Uterus (tissue), 2 donors: ENCODE measurements around the gene TIGAR.

Experiments
- POLR2A ChIP-seq, 2 donors: fragments of 450-650 bp; IDR thresholded peaks; one replicate each; pipeline ENCODE4 v1.6.1; 2016; ENCODE audit warnings: antibody characterized with exemption in 2 of 2, mild to moderate bottlenecking in 1 of 2, moderate library complexity in 1 of 2
- TF ChIP-seq, protein P1 (sequence below), 4 experiments: fragments of 200-600 bp in 2 of 4; fragments of 450-650 bp in 2 of 4; sonication (generic) in 2 of 4; IDR thresholded peaks; one replicate each; pipeline ENCODE4 v1.5.1; 2016 to 2019; ENCODE audit warnings: antibody characterized with exemption in 4 of 4, mild to moderate bottlenecking in 2 of 4, moderate library complexity in 1 of 4

DNA sequence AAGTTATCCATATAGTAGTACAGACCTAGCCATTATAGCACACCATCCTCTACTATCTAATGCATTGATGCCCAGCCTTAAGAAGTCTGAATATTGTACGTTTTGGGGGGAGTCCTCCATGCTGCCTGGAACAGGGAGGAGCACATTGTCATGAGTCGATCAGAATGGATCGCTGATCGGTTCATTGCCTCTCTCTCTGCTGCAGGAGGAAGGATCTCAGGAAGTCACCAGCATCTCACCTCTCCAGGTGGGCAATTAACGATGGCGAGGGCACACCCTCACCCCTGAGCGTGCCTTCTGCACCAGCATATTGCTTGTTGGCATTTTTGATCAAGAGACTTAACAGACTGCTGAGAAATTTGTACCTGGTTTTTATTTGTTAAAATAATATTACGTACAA is 35.9 kb upstream of the TIGAR start:
- TF ChIP-seq, protein P1, sequence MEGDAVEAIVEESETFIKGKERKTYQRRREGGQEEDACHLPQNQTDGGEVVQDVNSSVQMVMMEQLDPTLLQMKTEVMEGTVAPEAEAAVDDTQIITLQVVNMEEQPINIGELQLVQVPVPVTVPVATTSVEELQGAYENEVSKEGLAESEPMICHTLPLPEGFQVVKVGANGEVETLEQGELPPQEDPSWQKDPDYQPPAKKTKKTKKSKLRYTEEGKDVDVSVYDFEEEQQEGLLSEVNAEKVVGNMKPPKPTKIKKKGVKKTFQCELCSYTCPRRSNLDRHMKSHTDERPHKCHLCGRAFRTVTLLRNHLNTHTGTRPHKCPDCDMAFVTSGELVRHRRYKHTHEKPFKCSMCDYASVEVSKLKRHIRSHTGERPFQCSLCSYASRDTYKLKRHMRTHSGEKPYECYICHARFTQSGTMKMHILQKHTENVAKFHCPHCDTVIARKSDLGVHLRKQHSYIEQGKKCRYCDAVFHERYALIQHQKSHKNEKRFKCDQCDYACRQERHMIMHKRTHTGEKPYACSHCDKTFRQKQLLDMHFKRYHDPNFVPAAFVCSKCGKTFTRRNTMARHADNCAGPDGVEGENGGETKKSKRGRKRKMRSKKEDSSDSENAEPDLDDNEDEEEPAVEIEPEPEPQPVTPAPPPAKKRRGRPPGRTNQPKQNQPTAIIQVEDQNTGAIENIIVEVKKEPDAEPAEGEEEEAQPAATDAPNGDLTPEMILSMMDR (IDR thresholded peaks at IDR 0.05), result no peak
- TF ChIP-seq POLR2A (IDR thresholded peaks at IDR 0.05), result no peak
